Activated T-cell treated with anti-CD3 and anti-CD28 coated beads, Interleukin-2, amount 50 U/mL, for 72 hours (primary cell): ENCODE measurements around the gene TDRD12. TPM values are rescaled to one million over a fixed set of nuclear protein-coding genes. Genes with fewer than 3 reads are reported as not detected.
"Not testable (repeated sequence)": the region's sequence is repeated elsewhere in the genome, so short reads cannot be mapped to it uniquely, and the experiment has no call there.

ENCODE experiments used
- ATAC-seq, 2 donors: fragments of 150-1000 bp; cut with Tn5 transposase; replicated peaks in 1 of 2; 2 replicates each; pipeline ENCODE4 v1.10.0; 2021; ENCODE audit warnings: moderate library complexity in 2 of 2, mild to moderate bottlenecking in 1 of 2
- DNase-seq, 2 donors: peaks; one replicate each; pipeline ENCODE4 v3.0.0; 2021 to 2022; ENCODE audit warnings: mixed read lengths in 1 of 2
- H3K27ac Mint-ChIP-seq: one replicate; pipeline ENCODE4 v1.8.0; 2022; ENCODE audit warnings: mild to moderate bottlenecking, moderate library complexity, mixed read lengths
- H3K27me3 Mint-ChIP-seq: one replicate; pipeline ENCODE4 v1.8.0; 2022; ENCODE audit warnings: low read depth, mixed read lengths
- H3K36me3 Mint-ChIP-seq, 2 donors: one replicate each; pipeline ENCODE4 v1.8.0; 2022; ENCODE audit warnings: mixed read lengths in 2 of 2, mild to moderate bottlenecking in 1 of 2; ENCODE audit not compliant: insufficient read depth in 2 of 2
- H3K4me1 Mint-ChIP-seq: one replicate; pipeline ENCODE4 v1.8.0; 2022; ENCODE audit warnings: low read depth, mixed read lengths
- H3K4me3 Mint-ChIP-seq, 2 donors: one replicate each; pipeline ENCODE4 v1.8.0; 2022; ENCODE audit warnings: mild to moderate bottlenecking in 2 of 2, mixed read lengths in 2 of 2, moderate library complexity in 2 of 2
- H3K9me3 Mint-ChIP-seq, 2 donors: one replicate each; pipeline ENCODE4 v1.8.0; 2022; ENCODE audit warnings: mixed read lengths in 2 of 2
- total RNA-seq, 2 donors: library from RNA; stranded (reverse); gene quantifications; one replicate each; pipeline ENCODE4 v1.2.3, GENCODE V29; 2022

Gene TDRD12
- total RNA-seq, 2 donors from 2014 or later = 0.91 to 2.0 TPM

DNA sequence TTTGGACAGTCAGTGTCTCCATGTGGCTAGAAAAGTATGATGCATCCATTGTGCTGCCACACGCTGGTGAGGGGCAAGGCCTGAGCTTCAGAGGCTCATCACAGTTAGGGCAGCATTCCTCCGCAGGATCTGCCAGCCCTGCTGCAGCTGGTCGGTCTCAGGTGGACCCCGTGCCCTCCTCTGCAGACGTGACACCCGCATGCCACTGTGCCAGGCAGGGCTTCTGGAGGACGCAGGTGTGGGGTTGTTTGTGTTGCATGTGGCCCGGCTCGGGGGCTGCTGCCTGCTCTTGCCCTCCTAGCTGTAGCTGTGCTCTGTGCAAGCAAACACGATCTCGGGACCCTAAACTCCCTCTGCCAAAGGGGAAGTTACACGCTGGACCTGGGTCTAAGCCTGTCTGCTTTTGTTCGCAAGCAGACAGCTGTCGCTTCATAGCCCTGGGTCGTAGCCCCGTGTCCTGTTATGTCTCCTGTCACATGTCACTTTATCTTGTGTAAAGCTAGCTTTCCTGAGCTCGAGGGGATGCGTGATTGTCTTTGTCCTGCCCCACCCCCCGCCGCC, 104.7 kb downstream of the TDRD12 start:
- DNase-seq = no peak
- no peak for ATAC-seq
- Mint-ChIP-seq H3K27ac (no peak overlapping the region), H3K4me1 (peaks cover 19% of the 10 kb centered on the region), H3K27me3 (peaks cover 32% of the 10 kb centered on the region), H3K4me3 (no peak overlapping the region), H3K36me3 (no peaks in the 10 kb centered on the region), H3K9me3 (no peaks in the 10 kb centered on the region)

DNA sequence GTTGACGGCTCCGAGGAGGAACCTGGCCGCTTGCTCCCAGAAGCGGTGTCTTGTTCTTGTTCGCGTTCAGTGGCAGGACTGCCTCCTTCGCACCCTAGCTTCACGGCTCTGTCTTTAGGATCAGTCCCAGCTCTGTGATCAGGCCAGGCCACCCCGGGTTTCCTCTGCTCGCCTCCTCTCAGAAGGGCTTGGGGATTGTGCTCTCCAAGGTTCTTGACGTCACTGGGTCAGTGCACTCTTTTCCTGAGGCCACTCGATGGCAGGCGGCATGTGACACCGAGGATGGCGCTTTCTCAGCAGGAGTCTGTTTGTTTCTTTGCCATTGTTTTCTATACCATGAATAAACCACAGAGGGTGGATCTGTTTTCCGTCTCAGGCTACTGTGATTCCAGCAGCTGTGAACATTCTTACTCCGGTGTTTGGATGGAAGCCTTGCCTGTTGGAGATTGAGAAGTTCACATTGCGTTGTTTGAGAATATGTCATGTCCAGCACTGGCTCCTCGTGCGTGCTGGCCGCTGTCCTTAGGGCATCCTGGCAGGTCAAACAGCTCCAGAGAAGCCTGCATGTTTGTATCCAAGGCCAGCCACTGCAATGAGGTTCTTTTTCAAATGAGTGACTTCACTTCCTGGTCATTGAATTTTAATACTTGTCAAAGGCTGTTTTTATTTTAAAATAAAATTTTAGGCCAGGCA, 105.5 kb downstream of the TDRD12 start:
- ATAC-seq = no peak
- Mint-ChIP-seq H3K4me3 (peak overlapping the region in 1 of 2 donors; percentile 32), H3K9me3 (no peaks in the 10 kb centered on the region), H3K27me3 (peaks cover 24% of the 10 kb centered on the region), H3K36me3 (no peaks in the 10 kb centered on the region), H3K4me1 (peaks cover 16% of the 10 kb centered on the region), H3K27ac (no peak overlapping the region)
- DNase-seq = no peak

DNA sequence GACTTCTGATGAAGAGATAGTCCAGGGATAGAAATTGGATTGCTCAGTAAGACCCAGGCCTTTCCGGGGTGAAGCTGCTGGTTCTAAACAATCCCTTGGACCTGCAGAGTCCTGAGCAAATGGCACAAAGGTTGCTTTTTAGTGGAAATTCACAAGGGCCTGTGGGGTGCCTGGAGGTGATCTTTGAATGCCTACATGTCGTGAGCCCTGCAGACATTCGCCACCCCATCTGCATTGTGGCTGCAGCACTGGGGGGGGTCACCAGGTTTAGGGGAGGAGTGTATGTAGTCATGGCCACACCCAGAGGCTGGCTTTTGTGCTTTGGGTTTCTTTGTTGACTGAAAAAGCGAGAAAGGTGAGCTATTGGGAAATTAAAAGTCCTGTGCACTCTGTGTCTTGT, 108.6 kb downstream of the TDRD12 start:
- Mint-ChIP-seq H3K9me3 (no peaks in the 10 kb centered on the region), H3K27me3 (peaks cover 17% of the 10 kb centered on the region)

DNA sequence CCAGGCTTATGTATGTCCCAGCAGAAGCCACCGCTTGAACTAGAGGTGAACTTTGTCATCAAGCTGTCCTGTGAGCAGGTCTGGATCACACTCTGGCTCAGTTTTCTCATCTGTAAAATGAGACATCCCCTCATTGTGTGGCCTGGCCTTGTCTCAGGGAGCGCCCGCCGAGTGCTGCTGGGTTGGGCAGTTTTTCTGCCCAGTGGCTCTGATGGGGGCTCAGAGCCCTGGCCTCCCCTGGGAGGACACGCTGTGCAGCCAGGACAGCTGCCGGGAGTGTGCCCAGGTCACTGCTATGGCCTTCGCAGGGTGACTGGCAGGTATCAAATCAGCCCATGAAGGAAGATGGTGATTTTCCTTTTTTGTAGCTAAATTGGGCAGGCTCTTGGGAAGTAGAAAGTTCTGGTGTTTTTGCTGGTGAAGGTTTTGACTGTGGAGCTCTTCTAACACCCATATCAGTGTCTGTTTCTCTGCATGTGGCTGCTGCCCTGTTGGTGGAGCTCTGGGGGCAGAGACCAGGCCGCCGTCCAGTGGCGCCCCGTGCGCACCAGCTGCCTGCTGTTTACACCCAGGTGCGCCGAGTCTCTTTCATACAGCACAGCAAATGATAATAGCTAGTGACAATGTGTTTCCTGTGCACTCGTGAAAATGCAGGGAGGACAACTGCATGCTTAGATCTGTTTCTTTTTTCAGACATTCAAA, 109.2 kb downstream of the TDRD12 start:
- Mint-ChIP-seq H3K4me3 (peak overlapping the region in 1 of 2 donors; percentile 59), H3K9me3 (no peaks in the 10 kb centered on the region), H3K27ac (no peak overlapping the region), H3K36me3 (no peaks in the 10 kb centered on the region), H3K4me1 (peaks cover 11% of the 10 kb centered on the region), H3K27me3 (peaks cover 12% of the 10 kb centered on the region)
- DNase-seq = no peak
- ATAC-seq = peak in 1 of 2 donors; percentile 58

More for the DNA sequence above, 108.6 kb downstream of the TDRD12 start:
- no peak for ATAC-seq
- Mint-ChIP-seq H3K4me1 (peaks cover 11% of the 10 kb centered on the region), H3K4me3 (no peak overlapping the region), H3K27ac (no peak overlapping the region), H3K36me3 (no peaks in the 10 kb centered on the region)
- DNase-seq = no peak

DNA sequence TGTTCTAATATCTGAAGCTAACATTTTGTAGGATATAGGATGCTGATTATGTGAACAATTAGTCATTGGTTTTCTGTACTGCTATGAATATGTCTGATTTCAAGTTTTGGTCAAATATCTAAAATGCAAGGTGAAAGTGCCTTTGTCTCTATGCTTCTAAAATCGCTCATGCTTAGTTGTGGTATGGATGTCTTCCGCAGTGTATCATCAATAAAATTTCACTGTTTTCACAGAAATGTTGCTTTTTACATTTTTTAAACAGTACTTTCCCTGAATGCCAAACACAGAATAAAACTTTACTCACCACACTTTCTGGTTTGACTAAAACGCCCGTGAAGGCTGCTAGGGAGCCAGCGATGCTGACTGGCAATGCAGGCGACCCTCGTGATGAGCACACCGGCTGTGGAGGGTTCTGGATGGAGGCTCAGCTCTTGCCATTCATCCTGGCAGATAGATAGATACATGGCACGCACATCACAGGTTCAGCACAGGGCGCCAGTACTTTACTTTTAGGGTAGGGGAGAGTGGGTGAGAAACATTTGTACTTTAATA, 109.9 kb downstream of the TDRD12 start:
- Mint-ChIP-seq H3K4me1 (peaks cover 11% of the 10 kb centered on the region), H3K27me3 (peaks cover 8% of the 10 kb centered on the region), H3K9me3 (no peaks in the 10 kb centered on the region), H3K27ac (no peak overlapping the region), H3K4me3 (peak overlapping the region; percentile 46 to 59), H3K36me3 (no peaks in the 10 kb centered on the region)
- DNase-seq (peak in 1 of 2 donors; percentile 14), ATAC-seq (peak; percentile 58 to 69)

DNA sequence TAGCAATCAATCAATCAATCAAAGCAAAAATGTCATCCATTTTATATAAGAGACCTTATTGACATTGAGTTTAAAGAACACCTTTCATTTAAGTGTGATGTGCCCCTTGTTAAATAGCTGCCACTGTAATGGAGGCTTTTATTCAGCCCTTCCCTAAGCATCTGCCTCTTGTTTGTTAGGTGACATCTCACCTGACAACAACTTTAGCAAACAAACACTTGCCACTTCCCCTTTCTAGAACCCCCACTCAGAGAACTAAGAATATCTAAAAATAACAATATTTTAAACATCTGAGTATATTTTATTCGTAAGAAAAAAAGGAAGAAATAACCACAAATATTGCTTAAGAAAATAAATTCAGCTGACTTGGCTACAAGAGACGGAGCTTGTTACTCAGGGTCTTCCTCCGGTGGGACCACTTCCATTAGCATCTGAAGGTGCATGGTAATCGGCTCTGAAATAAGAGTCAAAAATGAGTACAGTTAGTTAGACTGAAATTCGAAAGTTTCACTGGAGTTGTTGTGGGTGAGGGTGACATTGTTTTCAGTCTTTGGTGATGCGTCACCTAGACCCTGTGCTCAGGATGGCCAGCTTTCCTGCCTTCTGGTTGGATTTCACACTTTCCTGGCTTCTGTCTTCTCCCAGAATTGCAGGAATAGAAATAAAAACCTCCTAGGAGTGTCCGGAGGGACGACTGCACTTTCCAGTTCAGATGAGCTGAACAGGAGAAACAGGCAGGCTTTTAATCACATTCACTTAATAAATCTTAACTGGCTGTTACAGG, 110.9 kb downstream of the TDRD12 start:
- H3K9me3 Mint-ChIP-seq = no peaks in the 10 kb centered on the region

DNA sequence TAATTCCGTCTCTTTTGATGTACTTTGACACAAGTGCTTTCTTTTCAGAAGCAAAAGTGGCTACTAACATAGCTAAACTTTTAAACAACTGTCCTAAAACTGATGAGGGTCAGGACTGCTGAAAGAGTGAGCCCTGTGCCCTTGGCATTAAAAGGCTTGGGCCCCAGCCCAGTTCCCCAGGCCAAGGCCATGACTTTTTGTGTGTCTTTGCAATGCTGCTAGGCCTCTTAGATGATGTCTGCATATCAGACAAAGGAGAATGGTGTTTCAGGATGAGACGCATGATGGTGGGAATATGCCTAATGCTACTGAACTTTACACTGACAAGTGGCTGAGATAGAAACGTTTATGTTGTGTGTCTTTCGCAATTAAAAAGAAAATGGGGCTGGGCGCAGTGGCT, 112.0 kb downstream of the TDRD12 start:
- peaks cover 11% of the 10 kb centered on the region for H3K4me1 Mint-ChIP-seq
- H3K9me3 Mint-ChIP-seq = no peaks in the 10 kb centered on the region
- no peak overlapping the region for H3K27ac Mint-ChIP-seq
- no peak for DNase-seq
- no peak overlapping the region for H3K4me3 Mint-ChIP-seq
- ATAC-seq = no peak
- no peaks in the 10 kb centered on the region for H3K27me3 Mint-ChIP-seq
- H3K36me3 Mint-ChIP-seq = no peaks in the 10 kb centered on the region

More for the DNA sequence above, 110.9 kb downstream of the TDRD12 start:
- DNase-seq (no peak), ATAC-seq (no peak)
- Mint-ChIP-seq H3K27me3 (no peaks in the 10 kb centered on the region), H3K4me3 (no peak overlapping the region), H3K27ac (no peak overlapping the region), H3K36me3 (no peaks in the 10 kb centered on the region), H3K4me1 (peaks cover 11% of the 10 kb centered on the region)

DNA sequence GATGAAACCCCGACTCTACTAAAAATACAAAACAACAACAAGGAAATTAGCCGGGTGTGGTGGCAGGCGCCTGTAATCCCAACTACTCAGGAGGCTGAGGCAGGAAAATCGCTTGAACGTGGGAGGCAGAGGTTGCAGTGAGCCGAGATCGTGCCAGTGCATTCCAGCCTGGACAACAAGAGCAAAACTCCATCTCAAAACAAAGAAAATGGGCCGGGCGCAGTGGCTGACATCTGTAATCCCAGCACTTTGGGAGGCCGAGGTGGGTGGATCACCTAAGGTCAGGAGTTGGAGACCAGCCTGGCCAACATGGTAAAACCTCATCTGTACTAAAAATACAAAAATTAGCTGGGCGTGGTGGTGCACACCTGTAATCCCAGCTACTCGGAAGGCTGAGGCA, 112.5 kb downstream of the TDRD12 start:
- not testable (repeated sequence) for ATAC-seq, DNase-seq, H3K27me3 Mint-ChIP-seq, H3K9me3 Mint-ChIP-seq, H3K4me3 Mint-ChIP-seq, H3K27ac Mint-ChIP-seq, H3K36me3 Mint-ChIP-seq
- H3K4me1 Mint-ChIP-seq = peaks cover 11% of the 10 kb centered on the region

DNA sequence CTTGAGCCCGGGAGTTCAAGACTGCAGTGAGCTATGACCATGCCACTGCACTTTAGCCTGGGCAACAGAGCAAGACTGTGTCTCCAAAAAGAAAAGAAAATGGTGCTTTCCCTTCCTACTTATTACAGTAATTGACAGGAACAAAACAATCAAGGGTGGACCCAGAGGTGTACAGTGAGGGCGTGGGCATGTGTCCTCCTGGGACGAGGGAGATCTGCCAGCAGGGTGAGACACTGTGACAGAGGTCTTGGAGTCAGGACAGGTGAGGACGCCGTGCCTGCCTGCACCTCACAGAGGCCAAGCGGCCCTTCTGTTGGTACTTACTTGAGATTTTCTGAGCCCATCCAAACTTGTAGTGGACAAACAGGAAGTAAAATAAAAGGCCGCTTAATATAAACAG, 113.3 kb downstream of the TDRD12 start:
- DNase-seq, H3K27ac Mint-ChIP-seq, H3K4me3 Mint-ChIP-seq, H3K27me3 Mint-ChIP-seq, H3K36me3 Mint-ChIP-seq, H3K9me3 Mint-ChIP-seq, ATAC-seq: not testable (repeated sequence)
- peaks cover 11% of the 10 kb centered on the region for H3K4me1 Mint-ChIP-seq

DNA sequence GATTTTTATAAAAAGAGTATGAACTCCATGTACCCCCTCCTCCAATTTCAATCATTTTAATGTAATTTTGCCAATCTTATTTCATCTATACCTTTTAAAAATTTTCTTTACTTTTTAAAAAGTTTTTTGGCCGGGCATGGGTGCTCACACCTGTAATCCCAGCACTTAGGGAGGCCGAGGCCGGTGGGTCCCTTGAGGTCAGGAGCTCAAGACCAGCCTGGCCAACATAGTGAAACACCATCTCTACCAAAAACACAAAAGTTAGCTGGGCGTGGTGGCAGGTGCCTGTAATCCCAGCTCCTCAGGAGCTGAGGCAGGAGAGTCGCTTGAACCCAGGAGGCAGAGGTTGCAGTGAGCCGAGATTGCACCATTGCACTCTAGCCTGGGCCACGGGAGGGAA, 113.8 kb downstream of the TDRD12 start:
- H3K9me3 Mint-ChIP-seq, ATAC-seq, H3K36me3 Mint-ChIP-seq, H3K27ac Mint-ChIP-seq, H3K4me3 Mint-ChIP-seq, DNase-seq, H3K27me3 Mint-ChIP-seq: not testable (repeated sequence)
- H3K4me1 Mint-ChIP-seq = peaks cover 11% of the 10 kb centered on the region

DNA sequence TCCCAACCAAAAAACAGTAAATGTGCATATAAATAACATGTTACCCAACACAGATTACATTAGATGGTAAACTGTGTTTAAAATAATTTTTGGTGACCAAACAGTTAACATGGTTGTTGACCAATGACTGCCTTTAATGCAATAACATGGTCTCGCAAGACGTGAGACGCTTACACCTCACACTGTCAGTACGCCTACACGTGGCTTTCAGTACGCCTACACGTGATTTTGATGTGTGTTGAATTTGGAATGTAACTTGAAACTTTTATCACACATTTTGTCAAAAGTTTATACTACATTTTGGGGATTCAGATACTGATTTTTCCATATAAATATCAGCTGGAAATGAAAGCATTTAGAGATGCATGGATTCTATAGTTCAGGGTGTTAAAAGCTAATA, 118.0 kb downstream of the TDRD12 start:
- H3K27me3 Mint-ChIP-seq = peaks cover 10% of the 10 kb centered on the region
- no peaks in the 10 kb centered on the region for H3K4me1 Mint-ChIP-seq
- ATAC-seq (no peak), DNase-seq (no peak)
- no peak overlapping the region for H3K27ac Mint-ChIP-seq
- H3K4me3 Mint-ChIP-seq = no peak overlapping the region
- H3K9me3 Mint-ChIP-seq = peaks cover 6 to 11% of the 10 kb centered on the region in 2 donors
- peaks cover 10 to 13% of the 10 kb centered on the region in 2 donors for H3K36me3 Mint-ChIP-seq

DNA sequence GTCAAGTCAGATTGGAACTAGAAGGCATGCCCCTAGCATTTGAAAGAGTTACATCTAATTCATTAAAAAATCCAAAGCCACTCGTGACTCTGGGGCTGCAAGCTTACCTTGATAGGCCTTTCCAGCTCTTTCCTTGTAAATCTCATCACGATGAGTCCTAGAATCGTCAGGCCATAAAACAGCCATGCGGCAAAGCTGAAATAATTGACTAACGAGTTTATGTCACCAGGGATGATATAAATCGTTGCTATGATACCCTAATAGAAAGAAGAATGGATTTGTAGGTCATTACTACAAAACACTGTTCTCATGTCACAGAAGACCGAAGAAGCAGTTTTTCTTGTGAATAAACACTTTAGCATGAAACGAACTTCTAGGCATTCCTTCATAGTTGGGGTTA, 122.5 kb downstream of the TDRD12 start:
- no peak overlapping the region for H3K27ac Mint-ChIP-seq
- DNase-seq = no peak
- H3K36me3 Mint-ChIP-seq = peaks cover 10 to 11% of the 10 kb centered on the region in 2 donors
- no peak for ATAC-seq
- H3K4me1 Mint-ChIP-seq = no peaks in the 10 kb centered on the region
- peaks cover 6 to 11% of the 10 kb centered on the region in 2 donors for H3K9me3 Mint-ChIP-seq
- H3K27me3 Mint-ChIP-seq = peaks cover 10% of the 10 kb centered on the region
- H3K4me3 Mint-ChIP-seq = no peak overlapping the region
